SK-N-MC (cell line): Measurements from ENCODE around the gene MAGI1.

Experiments used
- DNase-seq: peaks from one replicate; pipeline ENCODE4 v3.0.0-alpha.2; 2011; ENCODE audit warnings: low read depth, low spot score
- H3K27ac ChIP-seq: fragments of 200-600 bp; sonication (generic); 2 replicates; pipeline ENCODE4 v1.5.1; 2016; ENCODE audit warnings: mixed run types
- H3K36me3 ChIP-seq: fragments of 200-600 bp; sonication (generic); 2 replicates; pipeline ENCODE4 v1.6.1; 2017; ENCODE audit warnings: antibody characterized with exemption, low read length, mixed read lengths; ENCODE audit not compliant: insufficient read depth
- H3K4me3 ChIP-seq: fragments of 200-600 bp; sonication (generic); 2 replicates; pipeline ENCODE4 v1.5.1; 2016
- H3K9ac ChIP-seq: fragments of 200-600 bp; sonication (generic); 2 replicates; pipeline ENCODE4 v1.8.0; 2017; ENCODE audit warnings: mixed run types, mixed read lengths; ENCODE audit not compliant: insufficient read length
- H3K9me3 ChIP-seq: fragments of 200-600 bp; sonication (generic); 2 replicates; pipeline ENCODE4 v1.6.1; 2017; ENCODE audit warnings: low read depth, mild to moderate bottlenecking, antibody characterized with exemption, low read length, moderate library complexity, mixed read lengths
- EZH2 ChIP-seq: fragments of 200-600 bp; sonication (generic); IDR thresholded peaks from one replicate; pipeline ENCODE4 v1.6.1; 2017; ENCODE audit warnings: antibody characterized with exemption
- FOXP2 ChIP-seq: optimal IDR thresholded peaks from 2 replicates; pipeline ENCODE3; 2011; ENCODE audit warnings: mild to moderate bottlenecking, moderate library complexity; ENCODE audit not compliant: insufficient read depth; ENCODE audit errors: extremely low read length, control extremely low read depth
- POLR2AphosphoS5 ChIP-seq: IDR thresholded peaks from 2 replicates; pipeline ENCODE4 v1.6.1; 2012; ENCODE audit warnings: mild to moderate bottlenecking, low read depth, low read length, borderline replicate concordance

Gene MAGI1

GRCh38 chr3:65508750-65509422, 529.8 kb downstream of the MAGI1 start:
- H3K36me3 ChIP-seq, result no peaks in the 10 kb centered on the region
- H3K9ac ChIP-seq, result no peak overlapping the region
- no peaks in the 10 kb centered on the region for H3K9me3 ChIP-seq
- DNase-seq, result no peak
- H3K27ac ChIP-seq, result no peak overlapping the region
- no peak overlapping the region for H3K4me3 ChIP-seq
- no peak for TF ChIP-seq POLR2AphosphoS5
- no peak for TF ChIP-seq FOXP2
- TF ChIP-seq EZH2, result no peak

- Histone ChIP-seq H3K9me3 (no peaks in the 10 kb centered on the region), H3K4me3 (no peak overlapping the region), H3K36me3 (no peaks in the 10 kb centered on the region), H3K9ac (no peak overlapping the region), H3K27ac (no peak overlapping the region)
- no peak for TF ChIP-seq POLR2AphosphoS5
- no peak for TF ChIP-seq FOXP2
- no peak for TF ChIP-seq EZH2
- DNase-seq, result no peak
Observed at GRCh38 chr3:65507437-65507836, 531.3 kb downstream of the MAGI1 start.

GRCh38 chr3:65503776-65504175, 534.9 kb downstream of the MAGI1 start:
- Histone ChIP-seq H3K36me3 (no peaks in the 10 kb centered on the region), H3K9ac (no peak overlapping the region), H3K27ac (no peak overlapping the region), H3K4me3 (no peak overlapping the region), H3K9me3 (no peaks in the 10 kb centered on the region)
- DNase-seq, result no peak
- no peak for TF ChIP-seq FOXP2
- no peak for TF ChIP-seq EZH2
- TF ChIP-seq POLR2AphosphoS5, result no peak

- H3K4me3 ChIP-seq, result no peak overlapping the region
- H3K9ac ChIP-seq, result no peak overlapping the region
- no peak for DNase-seq
- H3K36me3 ChIP-seq, result no peaks in the 10 kb centered on the region
- no peaks in the 10 kb centered on the region for H3K9me3 ChIP-seq
- no peak overlapping the region for H3K27ac ChIP-seq
- no peak for TF ChIP-seq FOXP2
- TF ChIP-seq EZH2, result no peak
- TF ChIP-seq POLR2AphosphoS5, result no peak
Observed at GRCh38 chr3:65502526-65502925, 536.2 kb downstream of the MAGI1 start.

- no peak overlapping the region for H3K27ac ChIP-seq
- TF ChIP-seq FOXP2 (no peak), EZH2 (no peak), POLR2AphosphoS5 (no peak)
- no peaks in the 10 kb centered on the region for H3K9me3 ChIP-seq
- no peak overlapping the region for H3K9ac ChIP-seq
- no peak for DNase-seq
- H3K36me3 ChIP-seq, result no peaks in the 10 kb centered on the region
- no peak overlapping the region for H3K4me3 ChIP-seq
Observed at GRCh38 chr3:65500398-65501306, 538.1 kb downstream of the MAGI1 start.

GRCh38 chr3:65497846-65498245, 540.9 kb downstream of the MAGI1 start:
- no peak overlapping the region for H3K9ac ChIP-seq
- no peak overlapping the region for H3K4me3 ChIP-seq
- H3K9me3 ChIP-seq, result no peaks in the 10 kb centered on the region
- no peaks in the 10 kb centered on the region for H3K36me3 ChIP-seq
- no peak overlapping the region for H3K27ac ChIP-seq
- DNase-seq, result no peak
- TF ChIP-seq FOXP2, result no peak
- TF ChIP-seq POLR2AphosphoS5, result no peak
- TF ChIP-seq EZH2, result no peak

GRCh38 chr3:65497236-65497635, 541.5 kb downstream of the MAGI1 start:
- TF ChIP-seq POLR2AphosphoS5, result no peak
- no peak for TF ChIP-seq EZH2
- no peak for TF ChIP-seq FOXP2
- no peak for DNase-seq

GRCh38 chr3:65493938-65494337, 544.8 kb downstream of the MAGI1 start:
- H3K4me3 ChIP-seq, result no peak overlapping the region
- DNase-seq, result no peak
- no peaks in the 10 kb centered on the region for H3K36me3 ChIP-seq
- no peak overlapping the region for H3K27ac ChIP-seq
- no peak for TF ChIP-seq EZH2
- no peaks in the 10 kb centered on the region for H3K9me3 ChIP-seq
- H3K9ac ChIP-seq, result no peak overlapping the region

More at GRCh38 chr3:65497236-65497635, 541.5 kb downstream of the MAGI1 start:
- no peak overlapping the region for H3K9ac ChIP-seq
- no peak overlapping the region for H3K27ac ChIP-seq
- no peak overlapping the region for H3K4me3 ChIP-seq
- no peaks in the 10 kb centered on the region for H3K9me3 ChIP-seq
- H3K36me3 ChIP-seq, result no peaks in the 10 kb centered on the region
